ENCODE results near the gene FBLL1.

DNA sequence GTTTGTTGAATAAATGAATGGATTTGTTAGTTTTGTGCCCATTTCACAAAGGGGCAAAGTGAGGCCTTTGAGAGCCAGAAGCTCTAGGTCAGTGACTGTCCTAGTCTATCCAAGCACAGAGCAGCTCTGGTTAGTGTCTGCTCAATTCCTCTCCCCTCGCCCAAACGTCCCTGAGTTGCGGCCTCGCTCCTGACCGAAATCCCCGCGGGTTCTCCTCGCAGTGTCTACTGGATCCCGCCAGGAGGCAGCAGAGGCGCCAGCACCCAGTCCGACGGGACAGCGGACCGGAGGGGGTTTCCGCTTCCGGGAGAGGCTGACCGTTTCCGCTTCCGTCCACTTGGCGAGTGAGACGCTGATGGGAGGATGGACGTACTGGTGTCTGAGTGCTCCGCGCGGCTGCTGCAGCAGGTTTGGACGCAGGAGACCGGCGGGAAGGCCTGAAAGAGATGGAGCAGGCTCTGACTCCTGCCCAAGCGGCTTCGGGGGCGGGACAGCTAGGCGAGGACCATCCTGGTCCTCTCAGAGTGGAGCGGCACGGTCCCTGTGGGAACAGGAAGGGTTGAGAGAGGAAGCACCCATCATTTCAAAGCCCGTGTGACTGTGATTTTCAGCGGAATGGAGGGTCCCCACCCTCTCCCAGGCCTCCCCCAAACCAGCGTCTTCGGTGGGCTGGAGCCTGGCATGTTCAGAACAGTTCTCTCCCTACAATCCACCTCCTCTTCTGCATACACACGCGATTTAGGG lies 42.8 kb upstream of the FBLL1 start, which contains the start of gene RARS1:
- TF ChIP-seq, protein P1, sequence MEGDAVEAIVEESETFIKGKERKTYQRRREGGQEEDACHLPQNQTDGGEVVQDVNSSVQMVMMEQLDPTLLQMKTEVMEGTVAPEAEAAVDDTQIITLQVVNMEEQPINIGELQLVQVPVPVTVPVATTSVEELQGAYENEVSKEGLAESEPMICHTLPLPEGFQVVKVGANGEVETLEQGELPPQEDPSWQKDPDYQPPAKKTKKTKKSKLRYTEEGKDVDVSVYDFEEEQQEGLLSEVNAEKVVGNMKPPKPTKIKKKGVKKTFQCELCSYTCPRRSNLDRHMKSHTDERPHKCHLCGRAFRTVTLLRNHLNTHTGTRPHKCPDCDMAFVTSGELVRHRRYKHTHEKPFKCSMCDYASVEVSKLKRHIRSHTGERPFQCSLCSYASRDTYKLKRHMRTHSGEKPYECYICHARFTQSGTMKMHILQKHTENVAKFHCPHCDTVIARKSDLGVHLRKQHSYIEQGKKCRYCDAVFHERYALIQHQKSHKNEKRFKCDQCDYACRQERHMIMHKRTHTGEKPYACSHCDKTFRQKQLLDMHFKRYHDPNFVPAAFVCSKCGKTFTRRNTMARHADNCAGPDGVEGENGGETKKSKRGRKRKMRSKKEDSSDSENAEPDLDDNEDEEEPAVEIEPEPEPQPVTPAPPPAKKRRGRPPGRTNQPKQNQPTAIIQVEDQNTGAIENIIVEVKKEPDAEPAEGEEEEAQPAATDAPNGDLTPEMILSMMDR (conservative IDR thresholded peaks at IDR 0.05; ENCODE audit: low read depth, low read length), result peak; percentile 91
- no peak for TF ChIP-seq EZH2 (IDR thresholded peaks at IDR 0.05; ENCODE audit: borderline replicate concordance, low read depth, low read length, poor library complexity, severe bottlenecking)

Measured in A673 (cell line).